Progenitor cell of endocrine pancreas (in vitro differentiated cells): ENCODE data around the gene GPR162. TPM values are rescaled to one million over a fixed set of nuclear protein-coding genes. Genes with fewer than 3 reads are reported as not detected.

Experiments used
- DNase-seq: peaks from one replicate; pipeline ENCODE4 v3.0.0; 2021; ENCODE audit warnings: low spot score; ENCODE audit not compliant: unreplicated experiment
- H3K27ac Mint-ChIP-seq: 2 replicates; pipeline ENCODE4 v1.8.0; 2021; ENCODE audit warnings: mild to moderate bottlenecking, moderate library complexity, mixed read lengths
- H3K27me3 Mint-ChIP-seq: 2 replicates; pipeline ENCODE4 v1.8.0; 2021; ENCODE audit warnings: mixed read lengths
- H3K36me3 Mint-ChIP-seq: 2 replicates; pipeline ENCODE4 v1.8.0; 2022; ENCODE audit warnings: mixed read lengths; ENCODE audit not compliant: insufficient read depth
- H3K4me1 Mint-ChIP-seq: 2 replicates; pipeline ENCODE4 v1.8.0; 2021; ENCODE audit warnings: low read depth, mixed read lengths
- H3K4me3 Mint-ChIP-seq: 2 replicates; pipeline ENCODE4 v1.8.0; 2021; ENCODE audit warnings: low read depth, mild to moderate bottlenecking, moderate library complexity, mixed read lengths
- H3K9me3 Mint-ChIP-seq: 2 replicates; pipeline ENCODE4 v1.8.0; 2021; ENCODE audit warnings: low read depth, mixed read lengths
- CTCF ChIP-seq: fragments of 200-600 bp; sonication (generic); IDR thresholded peaks from one replicate; pipeline ENCODE4 v1.5.0; 2021; ENCODE audit warnings: antibody characterized with exemption, mild to moderate bottlenecking; ENCODE audit not compliant: unreplicated experiment
- total RNA-seq: library from RNA; stranded (reverse); gene quantifications from 2 replicates; pipeline ENCODE4 v1.2.1, GENCODE V29; 2021

GPR162 gene
- total RNA-seq, 1 donor from 2014 or later = 5.5 TPM

- no peak for DNase-seq
- Mint-ChIP-seq H3K4me3 (peak overlapping the region; percentile 57), H3K27ac (no peak overlapping the region), H3K9me3 (no peaks in the 10 kb centered on the region), H3K36me3 (peaks cover 12% of the 10 kb centered on the region), H3K27me3 (no peaks in the 10 kb centered on the region), H3K4me1 (peaks cover 29% of the 10 kb centered on the region)
- no peak for TF ChIP-seq CTCF
Measured at GRCh38 chr12:6849427-6849826, 27.8 kb downstream of the GPR162 start.

GRCh38 chr12:6849976-6850560 is 28.4 kb downstream of the GPR162 start:
- H3K4me1 Mint-ChIP-seq = peaks cover 29% of the 10 kb centered on the region
- H3K4me3 Mint-ChIP-seq = peak overlapping the region; percentile 98
- no peak for DNase-seq
- H3K27me3 Mint-ChIP-seq = no peaks in the 10 kb centered on the region
- no peaks in the 10 kb centered on the region for H3K9me3 Mint-ChIP-seq
- peaks cover 10% of the 10 kb centered on the region for H3K36me3 Mint-ChIP-seq
- no peak for TF ChIP-seq CTCF
- peak overlapping the region; percentile 34 for H3K27ac Mint-ChIP-seq

GRCh38 chr12:6850796-6851152 is 29.2 kb downstream of the GPR162 start:
- no peak overlapping the region for H3K27ac Mint-ChIP-seq

GRCh38 chr12:6851153-6851920 is 29.7 kb downstream of the GPR162 start, which contains the start of gene CDCA3:
Gene CDCA3 (minus strand): TSS chr12:6851286. CDS start chr12:6850952, 334 bp downstream.
- no peak for TF ChIP-seq CTCF

More at GRCh38 chr12:6850796-6851152, 29.2 kb downstream of the GPR162 start:
- Mint-ChIP-seq H3K36me3 (peaks cover 11% of the 10 kb centered on the region), H3K4me3 (peak overlapping the region; percentile 98), H3K4me1 (peaks cover 29% of the 10 kb centered on the region), H3K9me3 (no peaks in the 10 kb centered on the region), H3K27me3 (no peaks in the 10 kb centered on the region)
- TF ChIP-seq CTCF = no peak
- no peak for DNase-seq

GRCh38 chr12:6851921-6852650 is 30.5 kb downstream of the GPR162 start, which contains the start of gene USP5:
Gene USP5 (plus strand): TSS chr12:6852150. CDS start chr12:6852180, 30 bp downstream.
- no peaks in the 10 kb centered on the region for H3K27me3 Mint-ChIP-seq
- H3K36me3 Mint-ChIP-seq = peaks cover 13% of the 10 kb centered on the region
- no peak for TF ChIP-seq CTCF
- no peaks in the 10 kb centered on the region for H3K9me3 Mint-ChIP-seq
- DNase-seq = peak; percentile 100
- peak within 1 kb of the TSS; percentile 98 for H3K4me3 Mint-ChIP-seq
- H3K4me1 Mint-ChIP-seq = peaks cover 29% of the 10 kb centered on the region
- H3K27ac Mint-ChIP-seq = peak within 1 kb of the TSS; percentile 100

More at GRCh38 chr12:6851153-6851920, 29.7 kb downstream of the GPR162 start, which contains the start of gene CDCA3:
- peaks cover 29% of the 10 kb centered on the region for H3K4me1 Mint-ChIP-seq
- H3K27ac Mint-ChIP-seq = peak within 1 kb of the TSS; percentile 100
- no peaks in the 10 kb centered on the region for H3K9me3 Mint-ChIP-seq
- H3K4me3 Mint-ChIP-seq = peak within 1 kb of the TSS; percentile 98
- H3K36me3 Mint-ChIP-seq = peaks cover 13% of the 10 kb centered on the region
- DNase-seq = peak; percentile 94
- H3K27me3 Mint-ChIP-seq = no peaks in the 10 kb centered on the region
